AG09319 (cell line): ENCODE measurements around the gene POLR3E.

Source experiments
- DNase-seq: peaks from one replicate; pipeline ENCODE4 v3.0.0-alpha.2; 2010; ENCODE audit warnings: low read depth; ENCODE audit errors: extremely low read depth
- TF ChIP-seq, protein P1 (sequence below): IDR thresholded peaks from 2 replicates; pipeline ENCODE4 v1.5.1; 2011; ENCODE audit warnings: low read depth, mild to moderate bottlenecking, inconsistent platforms, low read length, moderate library complexity

The POLR3E gene

DNA sequence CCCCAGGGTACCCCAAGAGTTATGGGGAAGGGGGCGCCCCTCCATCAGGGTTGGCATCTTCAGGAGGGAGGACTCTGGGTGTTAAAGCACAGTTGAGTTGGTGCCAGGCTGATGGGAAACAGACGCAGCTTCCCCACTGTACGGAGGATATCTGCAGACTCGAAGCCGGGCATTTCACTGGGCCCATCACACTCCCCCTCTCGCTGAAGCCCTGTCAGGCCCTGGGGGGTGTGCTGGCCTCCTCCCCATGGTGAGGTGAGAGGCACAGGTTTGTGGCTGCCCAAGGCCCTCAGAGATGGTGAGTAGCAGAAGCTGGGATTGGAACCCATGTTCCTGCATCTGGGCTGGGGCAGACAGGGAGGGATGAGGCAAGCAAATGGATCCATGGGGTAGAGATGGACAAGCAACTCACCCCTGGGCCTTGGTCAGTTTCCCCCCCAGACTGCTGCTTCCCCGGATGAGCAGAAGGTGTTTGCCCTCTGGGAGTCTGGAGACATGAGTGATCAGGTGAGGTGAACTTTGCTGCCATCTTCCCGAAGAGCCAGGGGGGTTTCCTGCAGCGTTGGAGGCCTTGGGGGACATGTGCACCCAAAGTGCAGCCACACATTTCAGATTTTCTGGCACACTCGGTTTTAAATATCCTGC lies 31.0 kb downstream of the POLR3E start:
- TF ChIP-seq, protein P1, sequence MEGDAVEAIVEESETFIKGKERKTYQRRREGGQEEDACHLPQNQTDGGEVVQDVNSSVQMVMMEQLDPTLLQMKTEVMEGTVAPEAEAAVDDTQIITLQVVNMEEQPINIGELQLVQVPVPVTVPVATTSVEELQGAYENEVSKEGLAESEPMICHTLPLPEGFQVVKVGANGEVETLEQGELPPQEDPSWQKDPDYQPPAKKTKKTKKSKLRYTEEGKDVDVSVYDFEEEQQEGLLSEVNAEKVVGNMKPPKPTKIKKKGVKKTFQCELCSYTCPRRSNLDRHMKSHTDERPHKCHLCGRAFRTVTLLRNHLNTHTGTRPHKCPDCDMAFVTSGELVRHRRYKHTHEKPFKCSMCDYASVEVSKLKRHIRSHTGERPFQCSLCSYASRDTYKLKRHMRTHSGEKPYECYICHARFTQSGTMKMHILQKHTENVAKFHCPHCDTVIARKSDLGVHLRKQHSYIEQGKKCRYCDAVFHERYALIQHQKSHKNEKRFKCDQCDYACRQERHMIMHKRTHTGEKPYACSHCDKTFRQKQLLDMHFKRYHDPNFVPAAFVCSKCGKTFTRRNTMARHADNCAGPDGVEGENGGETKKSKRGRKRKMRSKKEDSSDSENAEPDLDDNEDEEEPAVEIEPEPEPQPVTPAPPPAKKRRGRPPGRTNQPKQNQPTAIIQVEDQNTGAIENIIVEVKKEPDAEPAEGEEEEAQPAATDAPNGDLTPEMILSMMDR = no peak
- DNase-seq = no peak

DNA sequence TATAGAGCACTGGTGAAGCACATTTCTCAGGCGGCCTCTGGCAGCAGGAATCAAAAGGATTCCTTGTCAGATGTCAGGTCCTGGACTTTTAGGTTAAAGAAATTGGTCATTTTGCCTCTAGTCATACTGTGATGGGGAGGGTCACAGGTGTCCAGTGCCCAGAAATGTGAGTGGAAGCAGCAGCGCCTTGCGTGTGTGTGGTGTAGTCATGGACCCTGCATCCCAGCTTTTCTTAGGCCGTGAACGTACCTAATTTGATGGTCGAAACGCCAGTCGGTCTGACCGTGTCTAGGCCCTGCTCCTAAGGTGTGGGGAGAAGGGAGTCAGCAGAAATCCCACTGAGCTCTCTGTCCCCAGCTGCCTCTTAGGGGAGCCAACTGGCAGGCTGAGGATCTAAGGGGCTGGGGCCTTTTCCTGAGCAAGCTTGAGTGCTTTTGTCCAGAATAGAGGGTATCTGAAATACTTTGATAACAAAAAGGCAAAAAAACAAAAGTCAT lies 32.0 kb downstream of the POLR3E start:
- TF ChIP-seq, protein P1 = no peak
- DNase-seq = no peak

DNA sequence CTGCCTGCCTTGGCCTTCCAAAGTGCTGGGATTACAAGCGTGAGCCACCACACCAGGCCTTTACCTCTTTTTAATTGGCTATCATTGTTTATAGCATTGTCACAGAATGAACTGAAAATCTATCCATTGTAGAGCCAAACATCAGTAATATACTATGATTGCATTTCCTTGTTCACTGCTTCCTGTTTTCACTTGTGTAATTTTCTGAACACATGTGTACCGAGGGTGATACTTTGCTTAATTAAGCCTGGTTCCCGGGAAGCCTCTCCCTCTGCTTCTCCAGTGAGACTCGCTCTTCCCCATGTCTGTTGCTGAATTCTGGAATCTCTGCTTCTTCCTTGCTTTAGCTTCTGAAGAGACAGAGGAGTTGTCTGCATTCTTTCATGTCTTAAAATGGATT lies 33.1 kb downstream of the POLR3E start:
- no peak for DNase-seq
- TF ChIP-seq, protein P1 = no peak

DNA sequence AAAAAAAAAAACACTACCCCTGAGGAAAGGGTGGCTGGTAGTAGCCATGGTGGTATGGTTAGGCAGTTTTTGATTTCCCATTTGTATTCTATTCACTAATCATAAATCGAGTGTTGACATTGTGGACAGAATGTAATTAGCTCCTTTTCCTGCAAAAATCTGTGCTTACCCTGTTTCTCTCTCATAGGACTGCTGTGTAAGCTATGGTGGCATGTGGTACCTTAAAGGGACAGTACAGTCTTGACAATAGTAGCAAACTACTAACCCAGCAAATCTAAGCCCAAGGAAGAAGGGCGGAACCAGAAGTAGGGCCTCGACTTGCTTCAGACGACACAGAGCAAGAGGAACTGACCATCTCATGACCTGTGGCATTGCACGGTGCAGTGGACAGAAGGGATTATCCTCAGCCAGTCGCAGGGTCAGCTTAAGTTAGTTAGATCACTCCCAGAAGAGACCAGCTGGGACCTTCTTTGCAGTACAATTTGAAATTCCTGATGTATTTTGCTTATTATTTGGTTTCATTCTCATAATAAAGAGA lies 36.3 kb downstream of the POLR3E start:
- DNase-seq = no peak
- TF ChIP-seq, protein P1 = no peak

DNA sequence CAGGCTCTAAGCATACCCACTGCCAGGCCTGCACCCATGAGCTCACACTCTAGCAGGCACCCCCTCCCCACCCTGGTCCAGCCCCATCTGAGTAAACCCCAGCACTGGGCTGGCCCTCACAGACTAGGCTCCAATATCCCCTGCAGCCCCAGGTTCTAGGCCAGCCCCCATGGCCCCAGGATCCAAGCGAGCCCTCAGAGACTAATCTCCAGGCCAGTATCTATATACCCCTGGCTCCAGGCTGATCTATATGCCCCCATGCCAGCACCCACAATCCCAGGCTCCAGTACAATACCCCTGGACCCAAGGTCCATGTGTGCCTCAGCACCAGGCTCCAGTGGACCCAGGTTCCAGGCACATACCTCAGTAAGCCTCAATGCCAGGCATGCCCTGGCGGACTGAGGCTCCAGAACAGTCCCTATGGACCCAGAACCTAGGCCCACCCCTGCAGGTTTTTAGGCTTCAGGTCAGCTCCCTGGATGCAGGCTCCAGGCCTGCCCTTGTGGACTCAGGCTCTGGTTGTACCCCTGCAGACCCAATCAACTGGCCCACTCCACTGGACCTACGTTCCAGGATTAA lies 38.5 kb downstream of the POLR3E start:
- DNase-seq = no peak
- TF ChIP-seq, protein P1 = no peak

DNA sequence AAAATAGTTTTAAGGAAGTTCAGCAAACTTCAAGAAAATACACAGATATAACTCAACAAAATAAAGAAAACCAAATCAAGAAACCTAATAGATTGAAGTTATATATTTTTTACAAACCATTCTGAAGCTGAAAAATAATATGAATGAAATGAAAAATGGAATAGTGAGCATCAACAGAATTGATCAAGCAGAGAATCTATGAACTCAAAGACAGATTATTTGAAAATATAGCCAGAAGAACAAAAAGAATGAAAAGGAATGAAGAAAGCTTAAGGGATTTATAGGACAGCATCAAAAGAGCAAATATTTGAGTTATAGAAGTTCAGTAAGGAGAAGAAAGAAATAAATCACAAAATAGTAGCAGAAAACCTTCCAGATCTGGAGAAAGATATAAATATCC lies 39.4 kb downstream of the POLR3E start:
- TF ChIP-seq, protein P1 = no peak
- DNase-seq = no peak

DNA sequence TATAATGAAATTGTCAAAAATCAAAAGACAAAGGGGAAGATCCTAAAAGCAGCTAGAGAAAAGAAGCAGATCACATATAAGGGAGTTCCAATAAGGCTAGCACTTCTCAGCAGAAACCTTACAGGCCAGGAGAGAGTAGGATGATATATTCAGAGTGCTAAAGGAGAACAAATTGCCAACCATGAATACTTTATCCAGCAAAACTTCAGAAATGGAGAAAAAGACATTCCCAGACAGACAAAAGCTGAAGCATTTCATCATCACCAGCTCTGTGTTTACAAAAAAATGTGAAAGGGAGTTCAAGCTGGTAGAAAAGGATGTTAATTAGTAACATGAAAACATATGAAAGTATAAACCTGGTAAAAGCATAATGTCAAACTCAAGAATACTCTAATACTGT lies 39.8 kb downstream of the POLR3E start:
- TF ChIP-seq, protein P1 = no peak
- no peak for DNase-seq
